Measurements from ENCODE around the gene ZNF277. TPM values are rescaled to one million over a fixed set of nuclear protein-coding genes. Genes with fewer than 3 reads are reported as not detected.

The ZNF277 gene, protein sequence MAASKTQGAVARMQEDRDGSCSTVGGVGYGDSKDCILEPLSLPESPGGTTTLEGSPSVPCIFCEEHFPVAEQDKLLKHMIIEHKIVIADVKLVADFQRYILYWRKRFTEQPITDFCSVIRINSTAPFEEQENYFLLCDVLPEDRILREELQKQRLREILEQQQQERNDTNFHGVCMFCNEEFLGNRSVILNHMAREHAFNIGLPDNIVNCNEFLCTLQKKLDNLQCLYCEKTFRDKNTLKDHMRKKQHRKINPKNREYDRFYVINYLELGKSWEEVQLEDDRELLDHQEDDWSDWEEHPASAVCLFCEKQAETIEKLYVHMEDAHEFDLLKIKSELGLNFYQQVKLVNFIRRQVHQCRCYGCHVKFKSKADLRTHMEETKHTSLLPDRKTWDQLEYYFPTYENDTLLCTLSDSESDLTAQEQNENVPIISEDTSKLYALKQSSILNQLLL
- polyA plus RNA-seq (ENCODE audit: insufficient read length in 4 of 4) = 10 to 100 TPM; 30.3 to 40.8 (median 36.5) TPM

DNA sequence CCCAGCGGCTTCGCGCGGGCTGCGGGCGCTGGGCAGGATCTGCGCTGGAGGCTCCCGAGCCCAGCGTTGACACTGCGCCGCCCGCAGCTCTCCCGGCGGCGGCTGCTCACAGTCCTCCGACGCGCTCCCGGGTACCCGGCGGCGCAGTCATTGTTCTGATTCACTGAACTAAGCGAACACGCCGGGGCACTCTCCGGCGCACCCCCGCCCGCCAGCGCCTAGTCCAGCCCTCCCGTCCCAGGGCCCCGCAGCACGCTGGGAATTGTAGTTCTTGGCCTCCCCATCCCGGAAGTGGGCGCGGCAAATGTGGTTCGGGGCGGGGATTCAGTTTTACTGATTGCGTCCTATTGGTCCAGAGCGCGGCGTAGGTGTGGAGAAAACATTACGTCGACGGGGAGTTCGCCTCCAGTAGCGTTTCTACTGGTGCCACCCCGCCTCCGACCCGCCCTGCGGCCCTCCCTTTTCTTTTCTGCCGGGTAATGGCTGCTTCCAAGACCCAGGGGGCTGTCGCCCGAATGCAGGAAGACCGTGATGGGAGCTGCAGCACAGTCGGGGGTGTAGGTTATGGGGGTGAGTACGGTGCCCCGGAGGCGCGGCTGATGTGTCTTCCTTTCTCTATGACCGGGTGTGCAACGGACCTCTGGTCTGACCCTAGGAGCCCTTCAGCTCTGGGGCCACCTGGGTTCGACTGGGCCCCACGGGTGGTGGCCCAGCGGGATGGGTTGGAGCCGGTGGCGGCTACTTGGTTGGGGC, at the start of gene ZNF277, which contains the start of gene DOCK4:
Gene ZNF277, plus strand, starts transcription at position 458 of the 753 bp plus-strand sequence. Its CDS starts 22 bp downstream, at position 480.
Gene DOCK4, minus strand, starts transcription at position 162 of the 753 bp plus-strand sequence. CDS start 261 bp downstream, outside the sequence.
- peak; percentile 97 to 99 (median 99) for DNase-seq (ENCODE audit: low read depth in 4 of 4, low spot score in 2 of 4)

DNA sequence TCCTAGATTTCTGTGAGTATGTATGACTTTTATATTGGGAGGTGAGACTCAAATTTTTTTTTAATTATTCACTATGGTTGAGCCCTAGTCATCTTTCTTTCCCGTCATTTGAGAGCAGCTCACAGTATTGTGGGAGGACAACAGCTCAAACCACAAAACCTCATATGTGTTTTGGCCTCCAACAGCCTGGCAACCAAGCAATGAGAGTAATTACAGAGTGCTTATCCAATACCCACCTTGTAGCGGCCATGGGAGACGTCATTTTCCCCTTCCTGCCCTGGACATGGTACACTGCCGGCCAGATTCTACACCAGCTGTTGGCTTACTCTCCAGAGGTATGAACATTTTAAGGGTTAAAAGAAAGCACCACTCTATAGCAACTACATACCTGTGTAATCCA, 49.4 kb upstream of the ZNF277 start:
- DNase-seq (ENCODE audit: low read depth in 4 of 4, low spot score in 2 of 4) = no peak

DNA sequence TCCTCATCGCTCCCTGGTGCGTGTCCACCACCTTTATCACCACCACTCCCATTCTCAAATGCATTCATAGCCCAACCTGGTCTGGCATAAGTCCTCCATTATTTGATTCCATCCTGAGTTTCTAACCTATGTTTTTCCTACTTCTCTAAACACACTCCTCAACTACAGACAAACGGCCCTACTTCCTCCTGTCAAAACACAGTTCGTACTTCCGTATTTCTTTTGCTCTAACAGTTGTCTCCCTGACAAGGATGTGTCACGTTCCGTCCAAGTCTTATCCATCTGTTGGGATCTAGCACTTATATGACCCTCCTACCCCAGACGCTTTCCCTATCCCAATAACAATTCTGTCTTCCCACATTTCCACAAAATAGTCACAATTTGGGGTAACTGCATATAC, 47.1 kb upstream of the ZNF277 start:
- DNase-seq (ENCODE audit: low read depth in 4 of 4, low spot score in 2 of 4) = no peak

DNA sequence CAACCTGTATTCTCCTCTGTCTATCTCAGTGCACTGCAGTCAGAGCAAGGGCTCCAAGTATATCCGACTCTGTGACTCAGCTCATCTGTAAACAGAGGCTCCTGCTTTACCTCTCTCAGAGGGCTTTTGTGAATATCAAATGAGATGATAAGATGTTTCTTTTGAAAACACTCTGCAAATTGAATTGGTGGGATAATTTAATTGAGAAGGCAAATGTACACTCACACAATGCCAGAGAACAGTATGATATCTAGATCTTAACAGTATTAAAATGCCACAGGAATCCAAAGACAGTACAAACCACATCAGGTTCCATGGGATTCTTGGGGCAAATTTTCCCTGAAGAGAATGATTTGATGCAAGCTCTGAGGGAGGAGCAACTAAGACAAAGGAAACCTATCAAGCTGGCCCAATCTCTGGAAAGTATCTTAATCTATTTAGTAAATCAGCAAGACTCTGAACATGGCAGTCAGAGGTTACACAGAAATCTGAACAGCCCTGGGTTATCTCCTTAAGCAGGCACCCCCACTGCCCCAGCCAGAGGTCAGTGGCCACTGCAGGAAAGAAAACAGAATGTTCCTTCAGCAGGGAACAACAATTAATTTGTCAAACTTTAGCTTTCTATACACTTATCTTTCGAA, 46.2 kb upstream of the ZNF277 start:
- DNase-seq (ENCODE audit: low read depth in 4 of 4, low spot score in 2 of 4) = no peak

DNA sequence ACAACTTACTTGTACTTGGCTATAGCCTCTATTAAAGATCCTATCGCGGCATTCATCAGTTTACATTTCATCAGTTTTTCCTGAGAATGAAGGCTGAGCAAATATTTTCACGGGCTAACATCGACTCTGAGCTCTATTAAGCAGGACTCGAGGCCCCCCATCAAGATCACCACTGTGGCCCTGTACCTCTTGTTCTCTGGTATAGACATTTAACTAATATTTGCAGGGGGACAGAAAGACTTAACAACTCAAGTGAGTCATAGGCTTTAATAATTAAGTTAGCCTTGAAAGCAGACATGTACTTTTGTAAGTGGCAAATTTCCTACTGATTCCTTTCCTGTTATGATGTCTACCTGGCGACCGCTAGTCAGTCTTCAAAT, 45.7 kb upstream of the ZNF277 start:
- DNase-seq (ENCODE audit: low read depth in 4 of 4, low spot score in 2 of 4) = no peak

DNA sequence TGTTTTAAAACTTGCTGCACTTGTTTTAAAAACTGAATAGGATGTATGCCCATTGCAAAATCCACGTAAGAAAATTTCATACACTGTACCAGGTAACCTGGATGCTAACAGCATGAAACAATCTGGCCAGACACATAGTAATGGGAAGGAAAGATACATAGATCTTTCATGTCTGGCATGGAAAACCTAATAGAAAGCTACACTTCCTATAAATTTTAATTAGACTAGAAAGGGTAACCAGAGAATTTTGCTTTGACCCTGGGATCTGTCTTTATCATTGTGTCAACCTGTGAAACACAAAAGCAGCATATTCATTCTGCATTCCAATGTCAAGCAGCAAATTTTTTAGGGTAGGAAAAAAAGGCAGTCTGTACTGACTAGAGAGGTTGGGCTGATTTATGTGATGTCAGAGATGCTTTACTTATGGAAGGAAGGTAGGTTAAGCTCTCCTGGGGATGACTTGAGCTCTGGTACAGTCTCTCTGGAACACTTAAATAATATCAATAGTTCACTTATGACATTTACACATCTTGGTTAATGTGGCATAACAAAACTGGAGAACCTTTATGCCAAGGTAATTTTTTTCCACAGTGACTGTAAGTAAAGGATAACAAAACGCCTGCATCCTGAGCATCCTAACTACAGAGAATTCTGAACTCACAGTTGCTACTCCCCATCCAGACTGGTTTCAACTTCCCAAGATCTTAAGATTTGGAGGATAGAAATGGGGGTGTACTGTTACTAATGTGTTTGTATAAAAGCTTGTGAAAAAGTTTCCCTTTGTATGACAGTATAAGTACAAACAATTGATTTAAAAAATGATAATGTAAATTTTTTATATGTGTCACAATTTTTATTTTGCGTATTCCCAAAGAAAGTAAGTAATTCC, 45.0 kb upstream of the ZNF277 start:
- DNase-seq (ENCODE audit: low read depth in 4 of 4, low spot score in 2 of 4) = no peak

DNA sequence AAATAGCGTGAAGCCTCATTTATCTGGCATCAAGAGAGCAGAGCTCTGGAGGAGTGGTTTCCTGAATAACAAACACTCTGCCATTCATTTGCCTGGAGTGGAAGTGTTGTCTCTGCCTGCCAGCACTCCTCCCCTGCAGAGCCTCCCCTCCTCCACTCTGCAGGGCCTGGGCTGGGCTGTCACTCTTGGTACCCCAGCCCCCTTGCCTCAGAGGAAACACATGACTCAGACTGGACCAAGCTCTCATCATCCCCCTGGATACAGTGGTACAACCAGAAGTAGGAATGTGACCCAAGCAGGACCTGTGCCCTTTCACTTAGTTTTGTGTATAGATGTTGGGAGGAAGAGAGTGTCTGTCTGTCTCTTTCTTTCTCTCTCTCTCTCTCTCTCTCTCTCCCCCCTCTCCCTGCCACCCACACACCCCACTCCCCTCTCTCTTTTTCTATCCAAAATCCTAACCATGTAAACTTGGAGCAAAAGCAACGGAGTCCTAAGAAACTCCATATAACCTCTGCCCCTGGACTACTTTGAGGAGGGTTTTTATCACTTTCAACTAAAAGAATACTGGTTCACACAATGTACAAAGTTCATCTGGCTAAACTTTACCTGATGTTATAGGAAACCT, 44.2 kb upstream of the ZNF277 start:
- DNase-seq (ENCODE audit: low read depth in 4 of 4, low spot score in 2 of 4) = peak in 2 of 4 donors; percentile 50 to 52

DNA sequence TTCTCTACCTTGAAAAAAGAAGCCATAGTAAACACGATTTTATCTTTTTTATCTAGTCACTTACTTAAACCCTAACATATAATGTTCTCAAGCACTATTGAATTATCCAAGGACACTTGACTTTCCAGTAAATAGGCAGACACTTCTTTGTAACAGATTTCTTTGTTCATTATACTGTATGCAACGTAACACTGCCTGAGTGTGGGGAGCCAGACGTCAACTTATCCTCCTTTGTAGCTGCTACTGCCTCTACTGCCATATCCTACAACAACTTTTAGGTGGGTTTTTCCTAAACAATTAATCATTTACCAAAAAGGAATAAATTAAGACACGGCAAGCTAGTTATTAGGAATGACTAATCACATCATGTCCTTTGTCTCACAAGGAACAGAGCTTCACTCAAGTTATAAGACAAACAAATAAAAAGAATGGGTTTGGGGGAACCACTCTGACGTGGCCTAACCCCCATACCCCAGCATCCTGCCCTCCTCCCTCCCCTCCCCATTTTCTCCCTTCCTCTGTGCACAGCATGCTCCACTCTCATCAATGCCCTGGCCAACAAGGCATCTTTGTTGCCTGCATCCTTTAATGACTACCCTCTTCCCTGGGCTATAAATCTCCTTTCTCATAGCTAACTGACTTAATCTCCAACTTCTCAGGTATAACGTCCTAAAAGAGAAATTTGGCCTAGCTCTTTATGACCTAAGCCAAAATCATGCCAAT, 43.5 kb upstream of the ZNF277 start:
- DNase-seq (ENCODE audit: low read depth in 4 of 4, low spot score in 2 of 4) = no peak

DNA sequence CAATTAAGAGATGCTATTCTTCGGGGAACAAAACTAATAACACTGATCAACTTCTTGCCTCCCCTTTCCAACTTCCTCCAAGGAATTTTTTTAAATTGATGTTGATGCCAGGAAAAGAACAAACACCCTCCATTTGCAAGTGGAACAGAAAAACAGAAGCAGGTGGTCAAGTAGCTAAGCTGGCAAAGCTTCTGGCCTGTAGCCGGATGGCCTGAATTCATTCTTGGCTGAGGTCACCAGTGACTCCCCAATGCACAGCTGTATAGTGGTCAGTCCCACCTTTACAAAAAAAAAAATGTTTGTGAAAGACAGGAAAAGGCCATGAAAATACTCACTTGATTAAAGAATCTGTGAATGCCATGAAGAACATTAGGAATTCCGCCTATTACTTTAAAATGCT, 39.3 kb upstream of the ZNF277 start:
- no peak for DNase-seq (ENCODE audit: low read depth in 4 of 4, low spot score in 2 of 4)

DNA sequence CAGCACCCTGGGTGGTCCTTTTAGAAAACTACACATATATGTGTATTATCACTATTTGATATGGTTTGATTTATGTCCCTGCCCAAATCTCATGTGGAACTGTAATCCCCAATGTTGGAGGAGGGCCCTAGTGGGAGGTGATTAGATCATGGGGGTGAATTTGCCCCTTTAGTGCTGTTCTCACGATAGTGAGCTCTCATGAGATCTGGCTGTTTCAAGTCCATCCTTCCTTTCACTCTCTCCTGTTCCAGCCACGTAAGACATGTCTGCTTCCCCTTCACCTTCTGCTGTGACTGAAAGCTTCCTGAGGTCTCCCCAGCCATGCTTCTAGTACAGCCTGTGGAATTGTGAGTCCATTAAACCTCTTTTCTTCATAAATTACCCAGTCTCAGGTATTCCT, 37.6 kb upstream of the ZNF277 start:
- no peak for DNase-seq (ENCODE audit: low read depth in 4 of 4, low spot score in 2 of 4)

DNA sequence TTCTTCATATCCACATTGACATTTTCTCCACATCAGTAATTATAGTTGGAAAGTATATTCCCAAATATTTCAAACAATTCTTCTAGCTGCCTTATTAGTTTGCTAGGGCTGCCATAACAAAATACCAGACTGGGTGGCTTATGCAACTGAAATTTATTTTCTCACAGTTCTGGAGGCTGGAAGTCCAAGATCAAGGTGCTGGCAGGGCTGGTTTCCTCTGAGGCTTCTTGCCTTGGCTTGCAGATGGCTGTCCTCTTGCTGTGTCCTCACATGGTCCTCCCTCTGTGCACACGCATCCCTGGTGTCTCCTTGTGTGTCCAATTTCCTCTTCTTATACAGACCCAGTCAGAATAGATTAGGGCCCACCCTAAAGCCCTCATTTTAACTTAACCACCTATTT, 34.8 kb upstream of the ZNF277 start:
- no peak for DNase-seq (ENCODE audit: low read depth in 4 of 4, low spot score in 2 of 4)

DNA sequence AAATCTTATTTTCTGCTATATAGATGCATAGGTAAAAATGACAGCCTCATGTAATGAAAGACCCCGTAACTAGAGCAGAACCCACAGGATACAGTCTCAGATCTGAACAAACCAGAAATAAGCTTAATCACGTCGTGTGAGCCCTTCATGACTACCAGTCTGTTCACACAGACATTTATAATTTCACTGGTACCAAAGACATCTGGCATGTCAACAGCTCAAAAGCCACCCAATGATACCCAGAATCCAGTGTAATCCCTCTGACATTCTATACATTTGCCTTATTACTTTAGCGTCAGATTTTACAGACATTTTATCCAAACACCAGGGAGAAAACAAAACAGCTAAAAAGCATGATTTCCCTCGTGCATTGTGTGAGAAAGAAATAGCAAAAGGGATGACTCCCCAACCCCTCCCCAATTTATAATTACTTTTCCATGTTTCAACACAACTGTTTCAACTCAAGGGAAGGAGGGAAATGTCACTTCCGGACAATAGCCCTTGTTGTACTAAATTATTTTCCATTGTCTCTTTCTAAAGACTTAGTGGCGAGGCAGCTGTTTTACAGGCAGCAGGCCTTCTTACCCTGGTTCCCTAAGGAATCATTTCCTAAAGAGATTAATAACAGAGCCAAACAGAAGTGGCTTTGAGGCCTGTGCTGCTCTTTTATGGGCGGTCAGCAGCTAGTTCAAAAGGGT, 33.5 kb upstream of the ZNF277 start:
- no peak for DNase-seq (ENCODE audit: low read depth in 4 of 4, low spot score in 2 of 4)

DNA sequence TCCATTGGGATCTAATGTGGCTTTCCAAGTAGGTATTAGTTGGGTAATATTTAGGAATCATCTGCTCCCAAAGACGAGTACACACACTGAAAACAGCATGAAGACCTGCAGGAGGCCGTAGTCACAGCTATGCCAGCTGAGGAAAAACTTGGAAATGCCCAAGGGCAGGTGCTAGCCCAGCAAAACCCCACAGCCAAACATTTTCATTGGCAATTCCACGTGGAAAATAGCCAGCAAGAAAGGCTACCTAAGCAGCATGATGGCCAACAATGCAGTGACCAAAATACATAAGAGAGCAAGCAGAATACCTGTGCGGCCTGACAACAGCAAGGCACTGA, 33.0 kb upstream of the ZNF277 start:
- no peak for DNase-seq (ENCODE audit: low read depth in 4 of 4, low spot score in 2 of 4)

DNA sequence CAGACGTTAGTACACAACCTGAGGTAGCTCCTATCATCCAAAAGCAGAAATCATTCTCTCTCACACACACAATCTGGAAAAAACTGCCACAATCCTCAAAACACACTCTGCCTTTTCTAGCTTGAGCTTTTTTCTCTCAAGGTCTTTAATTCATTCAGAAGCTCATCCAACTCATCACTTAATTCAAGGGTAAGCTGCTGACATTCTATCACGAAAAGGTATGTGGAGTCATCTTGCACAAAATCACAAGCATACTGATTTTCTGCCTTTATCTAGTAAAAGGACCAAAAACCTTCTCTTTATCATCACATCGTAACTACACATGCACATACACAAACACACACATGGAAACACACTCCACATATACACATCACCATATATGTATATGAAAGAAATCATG, 32.3 kb upstream of the ZNF277 start:
- DNase-seq (ENCODE audit: low read depth in 4 of 4, low spot score in 2 of 4) = no peak

DNA sequence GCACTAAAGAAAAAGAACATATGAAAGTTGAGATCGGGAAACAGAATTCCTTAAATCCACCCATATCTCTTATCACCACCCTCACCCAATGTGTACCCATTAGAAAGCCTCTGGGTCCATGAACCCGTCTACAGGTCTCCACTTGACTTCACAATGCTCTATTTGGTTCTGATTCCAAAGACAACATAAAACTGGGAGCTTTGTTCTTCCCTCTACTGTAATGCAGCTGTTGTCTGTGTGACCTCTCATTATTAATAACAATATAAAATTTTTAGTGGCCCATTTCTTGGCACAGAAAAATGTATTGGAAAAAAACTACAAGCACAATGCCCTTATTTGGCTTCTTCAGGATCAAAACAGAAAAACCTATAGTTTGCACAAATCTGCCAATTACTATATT, 30.3 kb upstream of the ZNF277 start:
- no peak for DNase-seq (ENCODE audit: low read depth in 4 of 4, low spot score in 2 of 4)

DNA sequence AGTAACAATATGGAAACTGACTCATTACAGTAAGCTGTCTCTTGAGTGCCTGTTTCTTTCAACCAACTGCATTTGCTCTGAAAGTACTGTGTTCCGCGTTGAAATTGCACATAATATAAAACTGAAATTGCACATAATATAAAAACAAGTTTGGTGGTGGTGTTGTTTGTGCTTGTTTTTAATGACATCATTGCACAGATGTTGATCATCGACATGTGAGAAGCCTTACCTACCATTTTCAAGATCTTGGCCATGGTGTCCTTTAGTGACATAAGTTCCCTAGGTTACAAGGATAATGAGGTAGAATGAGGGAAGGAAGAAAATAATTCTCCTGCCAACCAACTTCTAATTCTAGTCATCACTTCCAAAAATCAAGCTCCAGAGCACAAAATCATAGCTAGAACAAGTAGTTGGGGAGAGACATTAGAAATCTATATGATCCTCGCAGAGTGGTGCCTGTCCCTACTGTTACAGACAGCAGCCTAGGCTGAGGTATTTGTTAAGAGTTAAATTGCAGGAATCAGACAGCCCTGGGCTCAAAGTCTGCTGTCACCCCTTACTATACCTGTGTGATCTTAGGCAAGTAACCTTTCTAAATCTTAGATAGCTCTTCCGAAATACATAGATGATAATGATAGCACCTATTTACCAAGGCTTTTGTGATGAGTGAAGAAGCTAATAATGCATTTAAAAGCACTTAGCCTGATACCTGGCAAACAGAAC, 29.6 kb upstream of the ZNF277 start:
- no peak for DNase-seq (ENCODE audit: low read depth in 4 of 4, low spot score in 2 of 4)

DNA sequence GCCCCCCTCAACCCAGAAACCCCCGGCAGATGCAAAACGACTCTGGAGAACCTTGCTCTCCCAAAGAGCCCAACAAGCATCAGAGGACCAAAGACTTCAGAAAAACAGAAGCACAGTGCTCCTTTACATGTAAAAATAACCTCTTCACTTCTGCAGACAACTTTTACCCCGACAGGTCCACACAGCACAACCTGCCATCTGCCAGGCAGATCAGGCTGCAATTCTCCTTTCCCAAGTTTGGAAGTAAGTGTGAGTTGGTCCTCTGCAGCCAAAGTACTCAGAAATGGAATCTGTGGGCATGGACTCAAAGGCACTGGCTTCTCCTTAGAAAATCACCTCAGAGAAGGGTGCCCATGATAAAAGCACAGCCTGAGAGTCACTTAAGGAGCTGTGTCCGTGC, 26.3 kb upstream of the ZNF277 start:
- no peak for DNase-seq (ENCODE audit: low read depth in 4 of 4, low spot score in 2 of 4)

DNA sequence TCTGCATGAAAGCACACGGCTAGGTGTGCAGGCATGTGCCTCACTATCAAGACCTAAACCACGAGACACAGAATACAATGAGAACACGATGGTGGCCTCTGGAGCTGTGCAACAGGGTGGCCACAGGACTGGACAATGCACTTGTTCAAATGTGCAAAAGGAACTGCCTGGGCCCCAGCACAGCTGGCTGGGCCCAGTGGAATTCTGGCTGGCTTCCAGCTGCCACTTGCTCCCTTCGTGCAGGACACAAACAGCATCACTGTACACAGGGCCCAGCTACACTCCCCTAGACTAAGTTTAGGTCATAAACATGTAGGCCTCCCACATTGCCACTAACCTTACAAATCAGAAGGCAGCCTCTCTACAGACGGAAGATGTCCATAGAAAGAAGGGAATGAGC, 23.7 kb upstream of the ZNF277 start:
- DNase-seq (ENCODE audit: low read depth in 4 of 4, low spot score in 2 of 4) = no peak

Data from left renal cortex interstitium (tissue), 4 donors.